ENCODE data around the gene SOCS2. TPM values are rescaled to one million over a fixed set of nuclear protein-coding genes. Genes with fewer than 3 reads are reported as not detected.
"Not testable (repeated sequence)": the region's sequence is repeated elsewhere in the genome, so short reads cannot be mapped to it uniquely, and the experiment has no call there.

The SOCS2 gene
- total RNA-seq, 1 experiment from 2014 or later = 57.2 TPM

- H3K14ac ChIP-seq (ENCODE audit: insufficient read depth, low read length) = no peak overlapping the region
- H3K79me1 ChIP-seq (ENCODE audit: insufficient read depth, low read depth, low read length, poor library complexity, severe bottlenecking) = no peaks in the 10 kb centered on the region
- no peak overlapping the region for H3K9ac ChIP-seq (ENCODE audit: extremely low read depth, insufficient read length, low read length)
- no peak overlapping the region for H4K91ac ChIP-seq (ENCODE audit: insufficient read length, low read depth, low read length)
- DNase-seq = no peak
- no peak overlapping the region for H4K5ac ChIP-seq (ENCODE audit: insufficient read length, low read depth, low read length)
- no peak overlapping the region for H3K18ac ChIP-seq (ENCODE audit: insufficient read length, low read depth, low read length)
- Mint-ChIP-seq H3K36me3 (ENCODE audit: insufficient read depth in 1 of 3, low read depth in 3 of 3) (peaks cover 9 to 16% (median 12%) of the 10 kb centered on the region in 3 experiments), H3K27ac (no peak overlapping the region), H3K9me3 (no peaks in the 10 kb centered on the region; a peak in 1 of 5 replicates), H3K4me3 (no peak overlapping the region), H3K4me1 (no peaks in the 10 kb centered on the region), H3K27me3 (ENCODE audit: low read depth) (no peaks in the 10 kb centered on the region)
- no peak overlapping the region for H2BK12ac ChIP-seq (ENCODE audit: insufficient read length, low read depth, low read length)
- H3K4ac ChIP-seq (ENCODE audit: low read depth, low read length) = no peak overlapping the region
- no peak overlapping the region for H3K4me2 ChIP-seq (ENCODE audit: insufficient read depth, insufficient read length, low read length)
- no peak overlapping the region for H3T11ph ChIP-seq (ENCODE audit: low read length)
- no peak overlapping the region for H3K27ac ChIP-seq (ENCODE audit: insufficient read length, low read depth, low read length)
- WGBS (ENCODE audit: extremely low coverage, insufficient read length, low lambda C conversion rate) = no CpG with 5 or more reads among the region's 4 CpGs
- no peak overlapping the region for H3K23ac ChIP-seq (ENCODE audit: insufficient read length, low read depth, low read length)
- H3K56ac ChIP-seq (ENCODE audit: insufficient read length, low read depth, low read length) = no peak overlapping the region
- H2BK20ac ChIP-seq (ENCODE audit: low read depth, low read length, poor library complexity, severe bottlenecking) = no peak overlapping the region
- no peak overlapping the region for H2AFZ ChIP-seq (ENCODE audit: low read length)
- H2BK5ac ChIP-seq (ENCODE audit: insufficient read length, low read length) = no peak overlapping the region
- H3K23me2 ChIP-seq (ENCODE audit: insufficient read length, low read depth, low read length, poor library complexity, severe bottlenecking) = no peaks in the 10 kb centered on the region
- H2AK5ac ChIP-seq (ENCODE audit: insufficient read length, low read length) = no peak overlapping the region
- H2BK120ac ChIP-seq (ENCODE audit: low read depth, low read length, poor library complexity, severe bottlenecking) = no peak overlapping the region
- no peak for TF ChIP-seq CTCF (conservative IDR thresholded peaks at IDR 0.05)
- H3K9me3 ChIP-seq (ENCODE audit: control insufficient read depth, low read depth, low read length) = no peaks in the 10 kb centered on the region
- H3K4me1 ChIP-seq (ENCODE audit: insufficient read depth, low read length) = no peaks in the 10 kb centered on the region
- no peaks in the 10 kb centered on the region for H3K79me2 ChIP-seq (ENCODE audit: insufficient read depth, low read length)
- H2BK15ac ChIP-seq (ENCODE audit: low read depth, low read length) = no peak overlapping the region
- H4K8ac ChIP-seq (replicated peaks; ENCODE audit: insufficient read length, low read depth, low read length) = no peak overlapping the region
- H3K27me3 ChIP-seq (ENCODE audit: insufficient read depth, low read length) = no peaks in the 10 kb centered on the region
- no peaks in the 10 kb centered on the region for H4K20me1 ChIP-seq (ENCODE audit: control insufficient read depth, insufficient read depth, insufficient read length)
Measured at GRCh38 chr12:93552427-93552826, 20.0 kb upstream of the SOCS2 start.

GRCh38 chr12:93557879-93558278 lies 14.6 kb upstream of the SOCS2 start:
- H4K91ac ChIP-seq (ENCODE audit: insufficient read length, low read depth, low read length); H2AK5ac ChIP-seq (ENCODE audit: insufficient read length, low read length); H3K4me1 Mint-ChIP-seq; H3K9ac ChIP-seq (ENCODE audit: extremely low read depth, insufficient read length, low read length); H3K79me1 ChIP-seq (ENCODE audit: insufficient read depth, low read depth, low read length, poor library complexity, severe bottlenecking); H3K27me3 ChIP-seq (ENCODE audit: insufficient read depth, low read length); H2BK20ac ChIP-seq (ENCODE audit: low read depth, low read length, poor library complexity, severe bottlenecking); H3K14ac ChIP-seq (ENCODE audit: insufficient read depth, low read length); H4K20me1 ChIP-seq (ENCODE audit: control insufficient read depth, insufficient read depth, insufficient read length); H2BK120ac ChIP-seq (ENCODE audit: low read depth, low read length, poor library complexity, severe bottlenecking); H3K27ac ChIP-seq (ENCODE audit: insufficient read length, low read depth, low read length); H3K27ac Mint-ChIP-seq; H2BK12ac ChIP-seq (ENCODE audit: insufficient read length, low read depth, low read length); H3K27me3 Mint-ChIP-seq (ENCODE audit: low read depth); H3K79me2 ChIP-seq (ENCODE audit: insufficient read depth, low read length); H3K4me3 Mint-ChIP-seq; H3K9me3 ChIP-seq (ENCODE audit: control insufficient read depth, low read depth, low read length); H3K4me2 ChIP-seq (ENCODE audit: insufficient read depth, insufficient read length, low read length); H3T11ph ChIP-seq (ENCODE audit: low read length); H3K4ac ChIP-seq (ENCODE audit: low read depth, low read length); H4K5ac ChIP-seq (ENCODE audit: insufficient read length, low read depth, low read length); H2BK15ac ChIP-seq (ENCODE audit: low read depth, low read length); H3K18ac ChIP-seq (ENCODE audit: insufficient read length, low read depth, low read length); H3K23me2 ChIP-seq (ENCODE audit: insufficient read length, low read depth, low read length, poor library complexity, severe bottlenecking); H4K8ac ChIP-seq (replicated peaks; ENCODE audit: insufficient read length, low read depth, low read length); DNase-seq; H2AFZ ChIP-seq (ENCODE audit: low read length); H3K4me1 ChIP-seq (ENCODE audit: insufficient read depth, low read length); H3K23ac ChIP-seq (ENCODE audit: insufficient read length, low read depth, low read length); H3K56ac ChIP-seq (ENCODE audit: insufficient read length, low read depth, low read length); H2BK5ac ChIP-seq (ENCODE audit: insufficient read length, low read length): not testable (repeated sequence)
- peaks cover 32 to 33% of the 10 kb centered on the region in 2 experiments for H3K9me3 Mint-ChIP-seq
- H3K36me3 Mint-ChIP-seq (ENCODE audit: insufficient read depth in 1 of 3, low read depth in 3 of 3) = peaks cover 44 to 55% (median 48%) of the 10 kb centered on the region in 3 experiments

Data from H9 (cell line).